HEK293 (cell line): ENCODE results near the gene RPUSD1.
A peak's percentile ranks its signal among the peaks of the same experiment; 100 is the strongest.

ENCODE experiments used
- CTCF ChIA-PET: fragments of 350-600 bp; formaldehyde crosslinking; extraction: SDS; loops from one replicate; lab custom pipeline; 2021; ENCODE audit warnings: antibody characterized with exemption; lab: Yijun Ruan, JAX
- POLR2A ChIA-PET: fragments of 300-600 bp; formaldehyde crosslinking; extraction: SDS; loops from one replicate; lab custom pipeline; 2020; ENCODE audit warnings: antibody characterized with exemption, inconsistent platforms; lab: Yijun Ruan, JAX
- H3K27ac ChIP-seq: fragments of 200-500 bp; sonication (Bioruptor generic); 2 replicates; pipeline ENCODE4 v1.5.1; 2014; ENCODE audit warnings: low read depth, low read length, control low read depth, inconsistent platforms; ENCODE audit errors: extremely low read depth
- H3K36me3 ChIP-seq, 2 experiments: fragments of 200-500 bp in 1 of 2; sonication (Bioruptor generic) in 1 of 2; 1 replicate in 1 of 2; 2 replicates in 1 of 2; pipeline ENCODE4 v1.5.1; 2014 to 2017; ENCODE audit warnings: inconsistent platforms in 2 of 2, low read length in 2 of 2; ENCODE audit not compliant: control insufficient read depth in 2 of 2, insufficient read depth in 1 of 2
- H3K4me1 ChIP-seq: fragments of 200-500 bp; sonication (Bioruptor generic); 2 replicates; pipeline ENCODE4 v1.5.1; 2014; ENCODE audit warnings: mild to moderate bottlenecking, low read length, inconsistent platforms; ENCODE audit not compliant: control insufficient read depth, insufficient read depth
- H3K4me3 ChIP-seq: 2 replicates; pipeline ENCODE4 v1.5.1; 2011; ENCODE audit warnings: low read depth, mild to moderate bottlenecking, control low read depth, low read length, moderate library complexity
- H3K9me3 ChIP-seq: fragments of 200-500 bp; sonication (Bioruptor generic); 2 replicates; pipeline ENCODE4 v1.5.1; 2014; ENCODE audit warnings: low read depth, low read length, inconsistent platforms; ENCODE audit not compliant: control insufficient read depth, insufficient read depth
- HIC1 ChIP-seq: fragments of 450-650 bp; formaldehyde crosslinking; IDR thresholded peaks from 2 replicates; pipeline ENCODE4 v1.5.1; 2016; ENCODE audit warnings: missing biosample characterization, missing genetic modification characterization
- KLF1 ChIP-seq: fragments of 450-650 bp; formaldehyde crosslinking; IDR thresholded peaks from 2 replicates; pipeline ENCODE4 v1.5.1; 2016; ENCODE audit warnings: missing biosample characterization, missing genetic modification characterization
- REST ChIP-seq: fragments of 450-650 bp; formaldehyde crosslinking; IDR thresholded peaks from 2 replicates; pipeline ENCODE4 v1.5.1; 2016; ENCODE audit warnings: missing biosample characterization, missing genetic modification characterization
- SP2 ChIP-seq: fragments of 450-650 bp; formaldehyde crosslinking; IDR thresholded peaks from 2 replicates; pipeline ENCODE4 v1.5.1; 2016; ENCODE audit warnings: missing biosample characterization, missing genetic modification characterization
- SP7 ChIP-seq: fragments of 450-650 bp; formaldehyde crosslinking; IDR thresholded peaks from 2 replicates; pipeline ENCODE4 v1.5.1; 2016; ENCODE audit warnings: missing biosample characterization, missing genetic modification characterization
- ZBTB48 ChIP-seq: fragments of 450-650 bp; formaldehyde crosslinking; IDR thresholded peaks from 2 replicates; pipeline ENCODE4 v1.5.1; 2016; ENCODE audit warnings: missing biosample characterization, missing genetic modification characterization
- ZBTB6 ChIP-seq: fragments of 450-650 bp; formaldehyde crosslinking; IDR thresholded peaks from 2 replicates; pipeline ENCODE4 v1.5.1; 2017; ENCODE audit warnings: missing biosample characterization, missing genetic modification characterization
- ZBTB8A ChIP-seq: fragments of 450-650 bp; formaldehyde crosslinking; IDR thresholded peaks from 2 replicates; pipeline ENCODE4 v1.5.1; 2016; ENCODE audit warnings: missing biosample characterization, missing genetic modification characterization
- ZIC2 ChIP-seq: fragments of 450-650 bp; formaldehyde crosslinking; IDR thresholded peaks from 2 replicates; pipeline ENCODE4 v1.5.1; 2016; ENCODE audit warnings: missing biosample characterization, missing genetic modification characterization
- ZNF114 ChIP-seq: fragments of 450-650 bp; formaldehyde crosslinking; IDR thresholded peaks from 2 replicates; pipeline ENCODE4 v1.5.0; 2017; ENCODE audit warnings: missing biosample characterization, missing genetic modification characterization
- ZNF202 ChIP-seq: fragments of 450-650 bp; formaldehyde crosslinking; IDR thresholded peaks from 2 replicates; pipeline ENCODE4 v1.5.1; 2016; ENCODE audit warnings: missing biosample characterization, missing genetic modification characterization, borderline replicate concordance
- ZNF266 ChIP-seq: fragments of 450-650 bp; formaldehyde crosslinking; IDR thresholded peaks from 2 replicates; pipeline ENCODE4 v1.5.1; 2016; ENCODE audit warnings: missing biosample characterization, missing genetic modification characterization, low read depth
- ZNF366 ChIP-seq: fragments of 450-650 bp; formaldehyde crosslinking; conservative IDR thresholded peaks from 2 replicates; pipeline ENCODE4 v1.5.1; 2016; ENCODE audit warnings: missing biosample characterization, missing genetic modification characterization
- ZNF37A ChIP-seq: fragments of 450-650 bp; IDR thresholded peaks from 2 replicates; pipeline ENCODE4 v1.5.1; 2018; ENCODE audit warnings: missing biosample characterization, missing genetic modification characterization
- ZNF391 ChIP-seq: fragments of 450-650 bp; formaldehyde crosslinking; IDR thresholded peaks from 2 replicates; pipeline ENCODE4 v1.5.1; 2016; ENCODE audit warnings: low read depth, missing biosample characterization, missing genetic modification characterization, borderline replicate concordance
- ZNF521 ChIP-seq: fragments of 450-650 bp; formaldehyde crosslinking; IDR thresholded peaks from 2 replicates; pipeline ENCODE4 v1.5.1; 2017; ENCODE audit warnings: missing biosample characterization, mild to moderate bottlenecking, missing genetic modification characterization
- ZNF596 ChIP-seq: fragments of 450-650 bp; IDR thresholded peaks from 2 replicates; pipeline ENCODE4 v1.5.0; 2018; ENCODE audit warnings: missing biosample characterization, mild to moderate bottlenecking, missing genetic modification characterization, moderate library complexity
- ZSCAN23 ChIP-seq: fragments of 450-650 bp; formaldehyde crosslinking; IDR thresholded peaks from 2 replicates; pipeline ENCODE4 v1.5.1; 2016; ENCODE audit warnings: missing biosample characterization, missing genetic modification characterization
- TF ChIP-seq, protein P1 (sequence below): fragments of 450-650 bp; formaldehyde crosslinking; IDR thresholded peaks from 2 replicates; pipeline ENCODE4 v1.5.1; 2016; ENCODE audit warnings: missing biosample characterization, missing genetic modification characterization, low read depth
- TF ChIP-seq, protein P2 (sequence below): fragments of 450-650 bp; formaldehyde crosslinking; IDR thresholded peaks from 2 replicates; pipeline ENCODE4 v1.5.1; 2016; ENCODE audit warnings: missing biosample characterization, missing genetic modification characterization

Gene RPUSD1

GRCh38 chr16:825341-826061 lies 37.3 kb upstream of the RPUSD1 start:
- 0 out of 2 replicates have a peak, but pooled peaks have one; percentile 24 for TF ChIP-seq SP7 (tag by site-specific recombination)
- no peak for TF ChIP-seq ZSCAN23 (tag by site-specific recombination)
- peak; percentile 33 for TF ChIP-seq SP2 (tag by site-specific recombination)
- no peak for TF ChIP-seq ZNF366 (tag by site-specific recombination)
- TF ChIP-seq ZIC2 (tag by site-specific recombination), result peak; percentile 22; the same call in 1 of the 2 replicates
- TF ChIP-seq ZBTB8A (tag by site-specific recombination), result peak; percentile 64
- TF ChIP-seq ZBTB6 (tag by site-specific recombination), result peak; percentile 34; the same call in 1 of the 2 replicates
- peak; percentile 29; the same call in 1 of the 2 replicates for TF ChIP-seq KLF1 (tag by site-specific recombination)
- no peak for TF ChIP-seq ZNF37A (tag by site-specific recombination)
- ChIA-PET CTCF (interaction anchor here (0.6 kb wide), 1 partner anchor 217 kb away, joined by 3 read pairs; no protein-coding TSS in a partner anchor), POLR2A (no interaction called here)
- Histone ChIP-seq H3K4me1 (peaks cover 4% of the 10 kb centered on the region; the same call in 1 of the 2 replicates), H3K9me3 (no peaks in the 10 kb centered on the region), H3K4me3 (no peak overlapping the region), H3K27ac (0 out of 2 replicates have a peak overlapping the region, but pooled peaks have one; percentile 31), H3K36me3 (no peaks in the 10 kb centered on the region)

DNA sequence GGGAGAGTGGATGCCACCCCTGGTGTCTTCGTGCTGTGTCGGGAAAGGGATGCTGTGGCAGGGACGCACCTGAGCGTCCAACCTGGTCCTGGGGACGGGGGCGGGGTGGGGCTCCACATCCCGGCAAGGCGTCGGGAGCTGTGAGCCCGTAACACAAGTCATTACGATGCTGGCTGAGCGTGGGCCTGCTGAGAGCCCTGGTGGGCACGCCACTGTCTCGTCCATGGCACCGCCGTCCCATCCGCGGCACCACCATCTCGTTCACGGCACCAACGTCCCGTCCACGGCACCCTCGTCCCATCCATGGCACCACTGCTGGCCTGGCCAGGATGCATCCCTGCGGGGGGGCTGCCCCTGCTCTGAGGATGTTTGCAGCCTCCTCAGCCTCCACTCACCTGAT lies 36.4 kb upstream of the RPUSD1 start:
- TF ChIP-seq ZNF391 (tag by site-specific recombination) (no peak), ZNF521 (tag by site-specific recombination) (no peak), ZNF596 (no peak), REST (tag by site-specific recombination) (no peak), ZNF266 (tag by site-specific recombination) (no peak), ZNF114 (no peak), ZBTB48 (no peak), HIC1 (tag by site-specific recombination) (no peak), ZNF202 (tag by site-specific recombination) (no peak)
- TF ChIP-seq, protein P1, sequence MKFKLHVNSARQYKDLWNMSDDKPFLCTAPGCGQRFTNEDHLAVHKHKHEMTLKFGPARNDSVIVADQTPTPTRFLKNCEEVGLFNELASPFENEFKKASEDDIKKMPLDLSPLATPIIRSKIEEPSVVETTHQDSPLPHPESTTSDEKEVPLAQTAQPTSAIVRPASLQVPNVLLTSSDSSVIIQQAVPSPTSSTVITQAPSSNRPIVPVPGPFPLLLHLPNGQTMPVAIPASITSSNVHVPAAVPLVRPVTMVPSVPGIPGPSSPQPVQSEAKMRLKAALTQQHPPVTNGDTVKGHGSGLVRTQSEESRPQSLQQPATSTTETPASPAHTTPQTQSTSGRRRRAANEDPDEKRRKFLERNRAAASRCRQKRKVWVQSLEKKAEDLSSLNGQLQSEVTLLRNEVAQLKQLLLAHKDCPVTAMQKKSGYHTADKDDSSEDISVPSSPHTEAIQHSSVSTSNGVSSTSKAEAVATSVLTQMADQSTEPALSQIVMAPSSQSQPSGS (tag by site-specific recombination), result no peak
- TF ChIP-seq, protein P2, sequence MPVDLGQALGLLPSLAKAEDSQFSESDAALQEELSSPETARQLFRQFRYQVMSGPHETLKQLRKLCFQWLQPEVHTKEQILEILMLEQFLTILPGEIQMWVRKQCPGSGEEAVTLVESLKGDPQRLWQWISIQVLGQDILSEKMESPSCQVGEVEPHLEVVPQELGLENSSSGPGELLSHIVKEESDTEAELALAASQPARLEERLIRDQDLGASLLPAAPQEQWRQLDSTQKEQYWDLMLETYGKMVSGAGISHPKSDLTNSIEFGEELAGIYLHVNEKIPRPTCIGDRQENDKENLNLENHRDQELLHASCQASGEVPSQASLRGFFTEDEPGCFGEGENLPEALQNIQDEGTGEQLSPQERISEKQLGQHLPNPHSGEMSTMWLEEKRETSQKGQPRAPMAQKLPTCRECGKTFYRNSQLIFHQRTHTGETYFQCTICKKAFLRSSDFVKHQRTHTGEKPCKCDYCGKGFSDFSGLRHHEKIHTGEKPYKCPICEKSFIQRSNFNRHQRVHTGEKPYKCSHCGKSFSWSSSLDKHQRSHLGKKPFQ (tag by site-specific recombination), result no peak
- ChIA-PET CTCF (no interaction called here), POLR2A (no interaction called here)
- peaks cover 4% of the 10 kb centered on the region; the same call in 1 of the 2 replicates for H3K4me1 ChIP-seq
- H3K4me3 ChIP-seq, result no peak overlapping the region
- H3K9me3 ChIP-seq, result no peaks in the 10 kb centered on the region
- no peaks in the 10 kb centered on the region for H3K36me3 ChIP-seq
- H3K27ac ChIP-seq, result no peak overlapping the region
